HT1080 (cell line): Measurements from ENCODE around the gene CSF2RB. TPM values are rescaled to one million over a fixed set of nuclear protein-coding genes. Genes with fewer than 3 reads are reported as not detected.
"Not testable (repeated sequence)": the region's sequence is repeated elsewhere in the genome, so short reads cannot be mapped to it uniquely, and the experiment has no call there.

Experiments used
- DNase-seq: peaks from one replicate; pipeline ENCODE4 v3.0.0-alpha.2; 2015; ENCODE audit warnings: low read depth
- total RNA-seq: library from RNA; depleted of rRNA; stranded (reverse); fragments of >200 nt; shearing (Covaris generic); gene quantifications from 2 replicates; pipeline ENCODE4 v1.2.3, GENCODE V29; 2014

Gene CSF2RB
- total RNA-seq, 1 experiment from 2014 or later: not detected

- no peak for DNase-seq
Observed at GRCh38 chr22:36965696-36966095, 52.3 kb downstream of the CSF2RB start.

GRCh38 chr22:36966851-36967540 is 53.6 kb downstream of the CSF2RB start:
- peak; percentile 20 for DNase-seq

GRCh38 chr22:36968249-36968964 is 55.0 kb downstream of the CSF2RB start:
- DNase-seq: no peak

GRCh38 chr22:36971341-36972125 is 58.1 kb downstream of the CSF2RB start:
- DNase-seq: no peak

- no peak for DNase-seq
Observed at GRCh38 chr22:36976606-36977005, 63.2 kb downstream of the CSF2RB start.

GRCh38 chr22:36977401-36977861 is 64.0 kb downstream of the CSF2RB start:
- no peak for DNase-seq

GRCh38 chr22:36977947-36978660 is 64.7 kb downstream of the CSF2RB start:
- peak; percentile 69 for DNase-seq

- no peak for DNase-seq
Observed at GRCh38 chr22:36979016-36979910, 65.8 kb downstream of the CSF2RB start.

GRCh38 chr22:36981247-36981775 is 67.9 kb downstream of the CSF2RB start:
- DNase-seq: no peak

GRCh38 chr22:36982136-36982535 is 68.7 kb downstream of the CSF2RB start:
- DNase-seq: no peak

- DNase-seq: no peak
Observed at GRCh38 chr22:36985211-36985889, 71.9 kb downstream of the CSF2RB start.

- DNase-seq: peak; percentile 24
Observed at GRCh38 chr22:36986242-36986821, 72.9 kb downstream of the CSF2RB start.

- no peak for DNase-seq
Observed at GRCh38 chr22:36988075-36988832, 74.8 kb downstream of the CSF2RB start.

GRCh38 chr22:36989012-36989411 is 75.6 kb downstream of the CSF2RB start:
- DNase-seq: not testable (repeated sequence)
